GM18519 (cell line): ENCODE data around the gene HIVEP1.

Experiments used
- ATAC-seq: cut with Tn5 transposase; IDR thresholded peaks from one replicate; pipeline ENCODE4 v1.9.1; 2021; ENCODE audit warnings: mild to moderate bottlenecking, moderate library complexity; ENCODE audit not compliant: unreplicated experiment, low FRiP score

Gene HIVEP1

GRCh38 chr6:11992086-11992485 lies 20.0 kb upstream of the HIVEP1 start:
- ATAC-seq, result no peak

DNA sequence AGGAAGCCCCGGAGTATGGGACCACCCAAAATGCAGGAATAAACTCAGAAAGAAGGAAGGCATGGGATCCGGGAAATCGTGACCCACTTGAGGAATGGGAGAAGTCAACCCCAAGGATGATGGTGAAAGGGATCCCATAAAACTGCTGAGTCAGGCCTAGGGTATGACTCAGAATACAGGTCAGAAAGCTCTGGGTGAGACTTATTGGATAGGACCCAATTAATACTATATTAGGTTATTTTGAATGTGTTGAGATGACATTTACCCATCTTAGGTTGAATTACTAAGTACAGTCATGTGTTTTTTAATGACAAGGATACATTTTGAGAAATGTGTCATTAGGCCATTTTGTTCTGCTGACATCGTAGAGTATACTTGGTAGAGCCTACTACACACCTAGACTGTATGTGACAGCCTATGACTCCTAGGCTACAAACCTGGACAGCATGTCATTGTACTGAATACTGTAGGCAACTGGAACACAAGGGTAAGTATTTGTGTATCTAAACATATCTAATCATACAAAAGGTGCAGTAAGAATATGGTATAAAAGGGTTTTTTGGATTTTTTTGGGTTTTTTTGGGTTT lies 17.1 kb upstream of the HIVEP1 start:
- ATAC-seq, result no peak

DNA sequence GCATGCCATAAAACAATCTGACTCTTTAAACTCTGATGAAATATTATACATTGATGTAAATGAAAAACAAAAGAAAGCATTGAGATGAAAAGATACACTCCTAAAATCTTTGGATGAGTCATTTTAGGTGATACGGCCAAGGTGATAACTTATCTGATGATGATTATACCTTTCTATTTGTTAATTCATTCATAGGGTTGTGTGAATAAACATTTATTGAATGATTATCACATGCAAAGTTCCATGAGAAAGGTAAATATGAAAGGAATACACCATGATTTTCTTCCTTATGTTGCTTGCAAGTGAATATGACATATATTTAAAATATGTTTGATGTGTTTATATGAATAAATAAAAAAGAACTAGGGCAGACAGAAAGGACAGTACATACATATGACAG lies 15.4 kb upstream of the HIVEP1 start:
- no peak for ATAC-seq

GRCh38 chr6:11999246-11999645 lies 12.9 kb upstream of the HIVEP1 start:
- ATAC-seq, result no peak

DNA sequence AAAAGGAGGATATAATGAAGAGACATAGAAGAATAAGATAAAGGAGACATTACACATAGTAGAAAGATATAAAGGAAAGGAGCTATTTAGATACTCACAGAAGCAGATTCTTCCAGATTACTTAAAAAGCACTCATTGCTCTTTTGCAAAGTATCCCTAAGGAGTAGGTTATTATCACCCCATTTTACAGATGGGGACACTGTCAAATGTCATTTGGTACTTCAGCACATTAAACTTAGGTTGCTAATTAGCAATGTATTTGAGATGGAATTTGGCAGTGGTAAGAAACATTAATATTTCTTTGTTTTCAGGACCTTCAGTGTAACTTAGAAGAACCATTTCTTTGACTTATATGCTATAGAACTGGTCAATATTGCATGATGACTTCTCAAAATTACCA lies 11.9 kb upstream of the HIVEP1 start:
- no peak for ATAC-seq

DNA sequence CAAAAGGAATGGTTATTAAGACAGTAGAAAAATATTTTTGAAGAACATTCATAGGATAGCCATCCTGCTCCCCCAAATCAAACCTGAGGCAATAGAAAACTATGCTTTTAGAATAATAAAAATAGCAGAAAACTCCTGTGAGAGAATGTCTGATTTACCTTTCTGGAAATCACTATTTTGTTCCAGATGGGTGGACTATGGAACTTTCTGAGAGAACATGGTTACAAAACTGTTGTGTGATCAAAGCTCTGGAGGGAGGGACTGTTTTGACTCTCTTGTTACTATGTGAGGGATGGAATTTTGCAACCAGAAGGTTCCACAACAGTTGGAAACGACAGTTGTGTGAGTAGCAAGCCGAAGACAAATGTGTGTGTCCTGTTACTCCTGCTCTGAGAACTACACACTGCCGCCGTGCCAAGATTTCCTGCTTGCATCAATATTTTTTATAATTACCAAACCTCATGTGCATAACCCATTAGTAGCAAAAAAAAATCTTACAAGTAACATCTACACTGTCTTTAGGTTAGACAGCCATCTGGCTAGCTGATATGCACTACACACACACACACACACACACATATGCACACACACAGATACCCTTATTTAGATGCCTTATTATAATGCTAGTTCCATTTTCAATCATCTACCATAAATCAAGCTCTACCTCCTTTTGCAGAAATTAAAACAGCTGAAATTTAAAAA lies 11.0 kb upstream of the HIVEP1 start:
- ATAC-seq, result no peak

DNA sequence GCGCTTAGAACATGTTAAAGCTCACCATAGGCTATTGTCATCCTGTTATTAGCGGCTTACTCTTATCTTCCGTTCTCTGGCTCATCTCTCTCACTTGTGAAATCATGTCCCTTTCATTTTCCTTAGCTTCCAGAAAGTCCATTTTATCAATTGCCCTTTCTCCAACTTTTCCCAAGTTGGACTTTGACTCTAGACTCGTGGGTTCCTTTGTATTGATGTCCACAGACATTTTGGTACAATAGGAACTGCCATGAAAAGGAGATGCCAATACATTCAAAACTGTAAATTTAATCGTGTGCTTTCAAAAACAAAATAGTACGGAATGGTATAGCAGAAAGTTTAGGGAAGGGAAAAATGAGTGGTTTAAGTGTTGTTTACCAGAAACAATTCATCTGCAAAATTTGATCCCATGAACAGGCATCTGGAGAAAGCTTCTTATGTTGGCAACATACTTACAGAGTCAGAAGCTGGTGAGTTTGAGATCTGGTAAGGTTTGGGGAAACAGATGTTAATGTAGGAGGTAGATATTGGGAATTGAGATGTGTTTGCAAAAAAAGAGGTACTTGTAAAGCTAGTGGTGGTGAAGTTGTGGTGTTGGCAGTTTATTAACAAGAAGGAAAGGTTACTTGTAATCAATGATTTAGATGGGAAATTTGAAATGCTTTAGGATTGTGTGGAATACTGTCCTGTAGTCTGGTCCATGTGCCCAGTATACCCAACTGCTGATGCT lies 10.2 kb upstream of the HIVEP1 start:
- no peak for ATAC-seq

GRCh38 chr6:12007473-12007872 lies 4.6 kb upstream of the HIVEP1 start:
- no peak for ATAC-seq

DNA sequence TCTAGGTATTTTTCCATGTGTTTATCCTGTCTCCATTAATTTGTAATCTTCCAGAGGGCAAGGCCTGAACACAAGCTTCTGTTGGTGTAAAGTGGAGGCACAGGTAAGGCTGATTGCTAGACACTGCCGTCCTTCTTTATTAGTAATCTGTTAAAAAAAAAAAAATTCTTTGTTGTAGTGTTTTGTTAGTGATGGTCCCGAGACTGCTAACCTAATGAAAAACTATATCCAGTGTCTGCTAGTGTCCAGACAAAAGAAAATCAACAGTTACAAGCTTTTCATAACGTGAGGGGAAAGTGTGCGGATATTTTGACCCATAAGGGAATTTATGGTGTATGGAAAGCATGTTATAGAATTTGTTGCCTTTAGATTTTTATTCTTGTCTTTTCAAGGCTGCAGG lies 4.2 kb upstream of the HIVEP1 start:
- ATAC-seq, result no peak

DNA sequence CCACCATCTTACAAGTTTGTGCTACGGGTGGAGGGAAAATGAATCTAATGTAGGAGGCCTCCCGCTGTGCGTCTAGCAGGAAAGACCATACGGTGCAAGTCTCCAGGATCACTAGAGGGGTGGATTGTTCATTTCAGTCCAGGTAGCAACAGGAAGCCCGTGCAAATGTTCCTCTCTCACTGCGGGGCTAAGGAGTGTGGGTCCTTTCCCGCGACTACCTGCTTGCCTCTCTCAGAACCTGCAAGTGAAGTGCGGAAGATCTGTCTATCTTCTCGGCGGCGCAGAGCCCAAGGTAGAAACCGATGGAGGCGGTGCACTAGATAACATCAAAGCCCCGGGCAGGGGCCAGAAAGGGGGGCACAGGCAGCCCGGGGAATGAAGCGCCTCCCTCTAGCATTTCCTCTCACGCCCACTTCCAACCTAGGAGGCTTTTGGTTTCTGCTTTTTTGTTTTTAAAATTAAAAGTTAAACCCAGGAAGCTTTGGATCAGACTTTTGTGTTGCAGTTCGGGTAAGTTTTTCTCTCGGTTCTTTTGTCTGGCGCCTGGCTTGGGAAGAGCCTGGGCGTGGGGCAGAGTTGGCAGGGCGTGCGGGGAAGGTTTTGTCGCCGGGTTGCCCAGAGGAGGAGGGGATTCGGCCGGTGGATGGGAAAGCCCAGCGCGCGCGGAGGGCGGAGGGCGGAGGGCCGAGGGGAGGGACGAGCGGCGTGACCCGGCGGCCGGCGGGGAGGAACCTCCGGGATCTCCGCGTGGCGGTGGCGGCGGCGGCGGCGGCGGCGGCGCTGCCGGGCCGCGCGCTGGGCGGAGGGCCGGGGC lies 3.5 kb upstream of the HIVEP1 start:
- ATAC-seq, result no peak

DNA sequence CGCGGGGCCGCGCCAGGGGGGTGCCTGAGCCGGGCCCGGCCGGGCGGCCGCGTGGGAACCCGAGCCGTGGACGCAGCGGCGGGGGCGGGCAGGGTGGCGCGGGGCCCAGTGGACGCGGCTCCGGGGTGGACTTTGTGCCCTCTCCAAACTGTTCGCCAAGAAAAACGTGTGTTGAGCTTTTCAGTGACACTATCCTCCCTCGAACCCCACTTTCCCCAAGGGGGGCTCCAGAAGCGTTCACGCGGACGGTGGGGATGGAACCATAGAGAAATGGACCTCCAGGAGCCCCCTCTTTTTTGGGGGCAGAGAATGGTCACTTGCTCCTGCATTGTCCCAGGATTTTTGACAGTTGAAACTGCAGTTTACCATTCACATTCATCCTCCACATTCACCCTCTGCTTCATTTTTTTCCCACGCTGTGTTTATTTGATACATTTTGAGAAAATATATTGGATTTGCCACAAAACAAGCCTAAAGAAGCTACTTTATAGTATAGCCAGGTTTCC lies 2.9 kb upstream of the HIVEP1 start:
- no peak for ATAC-seq

DNA sequence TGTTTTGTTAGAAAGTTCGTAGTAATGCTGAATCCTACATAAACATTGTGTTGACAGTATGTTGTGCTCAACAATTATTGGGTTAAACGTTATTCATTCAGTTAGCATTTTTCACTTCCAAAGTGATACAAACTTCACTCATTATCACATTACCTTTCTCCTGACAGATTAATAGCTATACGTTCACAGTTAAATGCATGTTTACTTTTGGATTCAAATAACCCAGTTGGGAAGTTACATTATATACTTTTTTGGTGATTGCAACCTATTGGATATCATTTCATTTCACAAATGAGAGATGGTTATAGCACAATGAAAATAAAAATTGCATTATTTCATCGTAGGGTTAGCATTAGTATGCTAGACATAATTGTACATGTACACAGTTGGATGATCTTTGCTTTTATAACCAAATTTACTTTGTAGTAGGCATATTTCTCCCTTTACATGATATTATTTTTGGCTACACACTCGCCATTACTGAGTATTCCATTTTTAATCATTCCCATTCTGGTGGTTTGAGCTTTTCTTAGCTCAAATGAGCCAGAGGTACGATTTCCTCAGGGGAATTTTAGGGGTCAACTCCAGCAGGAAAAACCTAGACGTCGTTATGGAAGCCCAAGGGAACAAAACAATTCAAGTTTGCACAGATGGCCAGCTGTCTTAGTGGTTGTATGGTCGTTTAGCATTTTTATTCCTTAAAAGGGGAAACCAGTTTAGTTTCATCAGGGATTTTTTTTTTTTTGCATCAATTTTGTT lies 2.1 kb upstream of the HIVEP1 start:
- ATAC-seq, result no peak

GRCh38 chr6:12010635-12011275 lies 1.4 kb upstream of the HIVEP1 start:
- peak; percentile 22 for ATAC-seq

DNA sequence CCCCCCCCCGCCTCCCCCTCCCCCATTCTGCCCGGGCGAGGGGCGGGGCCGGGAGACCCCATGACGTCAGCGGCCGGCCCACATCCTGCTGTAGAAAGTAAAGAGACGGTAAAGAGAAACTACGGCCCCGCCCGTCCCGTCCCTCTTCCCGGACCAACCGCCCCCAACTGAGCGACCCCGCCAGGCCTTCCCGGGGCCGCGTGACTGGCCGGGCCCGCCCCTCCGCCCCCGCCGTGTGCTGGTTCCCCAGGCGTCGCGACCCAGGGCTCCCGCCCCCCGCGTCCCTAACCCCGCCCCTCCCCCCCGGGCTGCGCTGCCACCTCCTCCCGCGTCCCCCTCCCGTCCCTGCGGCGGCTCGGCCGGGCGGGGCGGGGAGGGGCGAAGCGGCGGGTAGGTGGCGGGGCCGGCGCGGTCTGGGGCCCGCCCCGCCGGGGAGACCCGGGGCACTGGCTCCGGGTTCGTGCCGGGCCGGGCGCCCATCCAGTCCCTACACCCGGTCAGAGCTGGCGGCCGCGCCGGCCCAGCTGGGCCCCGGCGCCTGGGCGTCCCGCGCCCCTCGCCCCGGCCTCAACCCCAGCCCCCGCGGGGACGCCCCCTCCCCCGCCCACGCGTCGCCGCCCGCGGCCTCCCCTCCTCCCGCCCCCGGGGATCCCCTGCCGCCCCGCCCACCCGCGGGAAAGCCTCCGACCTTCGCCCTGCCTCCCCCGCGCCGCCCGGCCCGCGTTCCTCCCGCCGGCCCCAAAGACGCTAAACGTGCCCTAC lies 655 bp upstream of the HIVEP1 start:
- ATAC-seq, result peak; percentile 29

- ATAC-seq, result no peak
These were observed 620 bp downstream of the HIVEP1 start for GRCh38 chr6:12012558-12013306.

GRCh38 chr6:12013307-12013719 lies 1.2 kb downstream of the HIVEP1 start:
- ATAC-seq, result no peak

GRCh38 chr6:12014027-12014872 lies 2.1 kb downstream of the HIVEP1 start:
- ATAC-seq, result no peak

- ATAC-seq, result no peak
These were observed 2.7 kb downstream of the HIVEP1 start for GRCh38 chr6:12014873-12015149.
